CD1c-positive myeloid dendritic cell (primary cell): ENCODE results near the gene ATP1A3.
"Not testable (repeated sequence)": the region's sequence is repeated elsewhere in the genome, so short reads cannot be mapped to it uniquely, and the experiment has no call there.

Experiments used
- DNase-seq: peaks from one replicate; pipeline ENCODE4 v3.0.0-alpha.2; 2016; ENCODE audit errors: extremely low spot score

ATP1A3 gene

DNA sequence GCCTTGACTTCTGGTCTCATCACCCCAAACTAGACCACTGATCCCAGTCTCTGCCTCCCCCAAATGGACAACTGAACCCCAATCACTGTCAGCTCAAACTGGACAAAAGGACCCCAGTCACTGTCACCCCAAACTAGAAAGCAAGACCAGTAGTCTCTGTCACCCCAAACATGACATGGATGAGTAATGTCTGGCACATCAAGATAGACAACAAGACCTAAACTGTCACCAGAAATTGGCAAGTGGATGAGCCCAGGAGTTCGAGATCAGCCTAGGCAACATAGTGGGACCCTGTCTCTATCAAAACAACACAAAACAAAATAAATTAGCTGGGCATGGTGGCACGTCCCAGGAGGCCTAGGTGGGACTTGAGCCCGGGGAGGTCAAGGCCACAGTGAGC is 46.9 kb downstream of the ATP1A3 start:
- no peak for DNase-seq

DNA sequence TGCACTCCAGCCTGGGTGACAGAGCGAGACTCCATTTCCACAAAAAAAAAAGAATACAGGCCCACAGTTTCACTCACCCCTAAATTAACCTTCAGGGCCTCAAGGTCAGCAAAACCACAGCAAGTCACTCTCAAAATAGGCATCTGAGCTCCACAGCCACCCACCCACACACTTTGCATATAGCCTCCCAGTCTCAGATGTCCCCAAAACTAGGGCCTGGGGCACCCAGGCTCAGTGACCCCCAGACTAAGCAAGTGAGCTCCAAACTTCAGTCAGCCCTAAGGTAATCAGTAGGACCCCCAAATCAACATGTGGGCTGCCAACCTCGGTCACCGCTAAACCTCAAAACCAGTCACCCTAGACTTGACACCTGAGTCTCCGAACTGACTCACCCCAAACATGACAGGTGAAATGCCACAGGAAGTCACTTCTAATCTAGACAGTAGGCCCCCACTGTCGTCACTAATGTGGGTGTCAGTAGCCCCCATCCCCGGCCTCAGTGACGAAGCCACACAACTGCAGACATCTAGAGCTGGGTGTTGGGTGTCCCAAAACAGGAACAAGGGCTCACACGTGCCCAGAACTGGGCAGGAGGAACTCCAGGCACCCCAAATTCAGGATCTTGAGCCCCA is 48.8 kb downstream of the ATP1A3 start:
- peak; percentile 64 for DNase-seq

DNA sequence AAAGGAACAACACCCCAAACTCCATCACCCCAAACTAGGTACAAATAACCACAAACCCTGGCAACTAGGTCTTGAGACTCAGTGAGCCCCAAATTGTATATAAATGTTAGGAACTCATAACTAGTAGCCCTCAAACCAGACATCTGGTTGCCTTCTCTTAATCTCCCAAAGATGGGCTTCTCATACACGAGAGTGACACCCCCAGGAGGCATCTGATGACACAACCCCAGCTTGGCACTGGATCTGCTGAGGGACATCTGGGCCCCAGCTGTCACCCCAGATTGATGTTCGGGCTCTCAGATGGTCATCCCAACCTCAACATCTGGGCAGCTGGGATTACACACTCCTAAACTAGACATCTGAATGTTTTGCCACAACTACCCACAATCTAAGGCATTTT is 49.7 kb downstream of the ATP1A3 start:
- no peak for DNase-seq

DNA sequence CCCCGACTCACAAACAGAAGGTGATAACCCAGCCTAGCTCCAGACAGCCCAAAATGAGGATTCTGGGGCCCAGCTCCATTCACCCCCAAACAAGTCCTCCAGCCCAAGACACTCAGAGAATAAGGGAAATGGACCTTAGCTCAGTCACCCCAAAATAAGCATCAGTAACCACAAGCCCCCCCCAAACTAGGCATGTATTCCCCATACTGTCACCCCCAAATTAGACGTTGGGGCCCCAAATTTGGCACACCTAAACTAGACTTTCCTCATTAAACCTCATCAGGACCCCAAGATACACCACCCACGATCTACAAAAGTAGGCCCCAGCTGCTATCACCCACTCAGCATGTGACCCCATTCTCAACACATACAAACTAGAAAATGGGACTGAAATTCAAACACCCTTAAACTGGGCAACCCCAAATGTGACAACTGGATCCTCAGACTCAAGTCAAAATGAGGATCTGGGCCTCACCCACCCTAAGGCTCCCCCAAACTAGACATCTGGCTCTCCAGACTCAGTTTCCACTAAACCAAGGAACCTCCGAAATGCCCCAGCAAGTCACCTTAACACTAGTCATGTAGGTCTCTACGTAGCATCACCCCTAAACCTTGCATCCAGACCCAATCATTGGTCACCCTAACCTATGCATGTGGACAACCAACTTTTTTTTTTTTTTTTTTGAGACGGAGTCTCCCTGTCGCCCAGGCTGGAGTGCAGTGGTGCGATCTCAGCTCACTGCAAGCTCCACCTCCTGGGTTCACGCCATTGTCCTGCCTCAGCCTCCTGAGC is 52.4 kb downstream of the ATP1A3 start:
- no peak for DNase-seq

DNA sequence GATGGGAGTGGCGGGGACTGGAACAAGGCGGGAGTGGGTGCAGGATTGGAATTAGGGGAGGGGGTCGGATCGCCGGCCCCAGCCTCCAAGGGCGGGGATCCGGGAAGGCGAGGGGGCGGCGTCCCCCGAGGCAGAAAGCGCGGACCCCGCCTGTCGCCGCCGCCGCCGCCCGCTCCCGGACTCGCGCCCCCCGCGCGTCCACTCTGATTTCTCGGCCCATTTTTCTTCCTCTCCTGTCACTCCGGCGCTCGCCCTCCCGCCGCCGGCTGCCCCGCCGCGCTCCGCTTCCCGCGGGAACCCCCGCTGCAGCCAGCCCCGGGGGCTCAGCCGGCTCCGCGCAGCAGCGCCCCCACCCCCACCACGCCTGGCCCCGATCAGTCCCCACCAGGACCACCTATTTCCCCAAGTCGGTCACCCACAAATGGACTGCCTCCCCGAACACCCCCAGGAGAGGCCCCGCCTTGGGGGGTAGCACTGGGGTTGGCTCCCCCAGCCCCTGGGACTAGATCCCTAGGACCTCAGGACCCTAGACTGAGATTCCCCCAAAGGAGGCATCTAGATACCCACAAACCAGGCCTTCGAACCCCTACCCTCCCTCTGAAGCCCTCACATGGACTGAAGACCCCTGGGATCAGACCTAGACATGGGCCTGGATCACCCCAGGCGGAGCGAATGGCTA is 53.2 kb downstream of the ATP1A3 start:
- no peak for DNase-seq

DNA sequence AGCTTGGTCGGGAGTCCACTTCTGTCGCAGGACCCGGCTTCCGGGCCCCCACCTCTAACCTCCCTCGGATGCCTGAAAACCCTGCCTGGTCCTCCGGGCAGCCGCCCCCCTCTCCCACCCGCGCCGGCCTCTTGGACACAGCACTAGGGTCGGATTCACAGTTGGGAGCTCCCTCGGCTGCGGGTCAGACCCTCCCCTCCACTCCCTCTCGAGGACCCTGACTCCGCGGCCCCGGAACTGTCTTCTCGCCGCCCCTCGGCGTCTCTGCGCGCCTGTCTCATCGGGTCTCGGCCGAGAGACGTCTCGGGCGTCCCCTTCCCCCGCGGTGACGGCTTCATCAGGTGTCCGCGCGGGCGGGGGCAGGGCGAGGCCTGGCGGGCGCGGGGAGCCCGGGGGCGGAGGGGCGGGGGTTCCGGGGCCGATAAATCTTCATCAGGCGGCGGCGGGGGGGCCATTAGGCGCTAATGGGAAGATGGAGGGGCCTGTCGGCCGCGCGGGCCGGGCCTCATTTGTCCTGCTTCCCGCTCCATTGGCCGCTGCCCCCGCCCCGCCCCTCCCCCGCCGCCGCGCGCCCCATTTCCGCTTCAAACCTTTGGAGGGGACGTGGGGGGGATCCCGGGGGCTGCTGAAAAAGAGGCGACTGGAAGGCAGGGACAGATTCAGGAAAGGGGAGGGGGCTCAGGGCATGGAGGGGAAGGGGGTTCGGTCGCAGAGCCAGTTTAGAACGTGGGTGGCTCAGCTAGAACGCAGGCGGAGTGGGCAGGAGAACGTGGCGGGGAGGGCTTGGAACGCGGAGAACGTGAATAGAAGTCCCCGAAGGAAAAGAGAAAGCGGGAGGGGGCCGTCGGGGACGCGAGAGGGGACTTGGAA is 53.9 kb downstream of the ATP1A3 start:
- DNase-seq = peak; percentile 23

DNA sequence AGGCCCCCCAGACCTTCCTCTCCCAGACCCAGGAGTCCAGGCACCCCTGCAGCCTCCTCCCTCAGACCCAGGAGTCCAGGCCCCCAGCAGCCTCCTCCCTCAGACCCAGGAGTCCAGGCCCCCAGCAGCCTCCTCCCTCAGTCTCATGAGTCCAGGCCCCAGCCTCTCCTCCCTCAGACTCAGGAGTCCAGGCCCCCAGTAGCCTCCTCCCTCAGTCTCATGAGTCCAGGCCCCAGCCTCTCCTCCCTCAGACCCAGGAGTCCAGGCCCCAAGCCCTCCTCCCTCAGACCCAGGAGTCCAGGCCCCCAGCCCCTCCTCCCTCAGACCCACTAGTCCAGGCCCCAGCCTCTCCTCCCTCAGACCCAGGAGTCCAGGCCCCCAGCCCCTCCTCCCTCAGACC is 54.8 kb downstream of the ATP1A3 start:
- DNase-seq = not testable (repeated sequence)

DNA sequence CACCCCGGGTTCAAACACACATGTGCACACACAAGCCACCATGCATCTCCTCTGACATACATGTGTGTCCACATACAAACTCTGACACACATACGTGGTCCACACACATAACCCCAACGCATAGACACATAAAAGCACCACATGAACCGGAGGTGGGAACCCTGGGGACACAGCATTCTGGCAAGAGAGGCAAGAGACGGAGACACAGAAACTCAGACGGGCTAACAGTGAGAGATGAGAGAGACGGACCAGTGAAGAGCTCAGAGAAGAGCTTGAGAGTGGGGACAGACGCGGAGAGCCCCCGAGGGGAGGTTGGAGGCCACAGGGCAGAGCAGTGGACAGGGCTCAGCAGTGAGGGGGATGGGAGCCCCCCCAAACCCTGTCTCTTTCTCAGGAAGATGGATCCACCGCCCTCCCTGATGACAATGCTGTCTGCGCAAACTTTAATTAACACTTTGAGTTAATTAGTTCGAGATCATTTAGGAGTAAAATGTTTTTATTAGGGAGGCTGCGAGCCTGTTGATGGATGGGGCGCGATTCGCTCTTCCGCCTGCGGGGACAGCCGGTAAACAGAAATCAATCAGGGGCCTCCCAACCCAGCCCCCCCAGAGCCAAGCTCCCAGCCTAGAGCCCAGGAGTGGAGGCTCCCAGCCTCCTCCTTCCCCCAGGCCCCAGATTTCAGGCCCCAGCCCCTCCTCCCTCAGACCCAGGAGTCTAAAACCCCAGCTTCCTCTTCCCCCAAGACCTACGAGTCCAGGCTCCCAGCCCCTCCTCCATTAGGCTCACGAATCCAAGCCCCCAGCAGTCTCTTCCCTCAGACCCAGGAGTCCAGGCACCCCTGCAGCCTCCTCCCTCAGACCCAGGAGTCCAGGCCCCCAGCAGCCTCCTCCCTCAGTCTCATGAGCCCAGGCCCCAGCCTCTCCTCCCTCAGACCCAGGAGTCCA is 56.2 kb downstream of the ATP1A3 start:
- no peak for DNase-seq

DNA sequence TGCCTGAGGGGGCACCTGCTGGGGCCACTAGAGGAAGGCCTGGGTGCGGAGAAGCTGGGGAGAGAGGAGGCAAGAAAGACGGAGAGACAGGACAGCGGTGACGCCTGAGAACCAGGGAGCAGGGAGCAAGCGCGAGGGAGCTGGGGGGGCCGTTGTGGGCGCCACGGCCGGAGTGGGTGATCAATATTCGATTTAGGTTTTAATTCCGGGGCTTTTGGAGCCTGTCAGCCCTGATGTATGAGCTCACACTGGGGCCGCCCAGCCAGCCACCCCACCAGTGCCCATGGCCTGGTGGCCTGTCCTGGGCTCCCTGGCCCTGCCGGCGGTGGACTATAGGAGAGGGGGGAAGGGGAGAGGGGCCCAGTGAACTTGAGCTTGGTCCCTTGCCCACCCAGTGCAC is 57.1 kb downstream of the ATP1A3 start:
- DNase-seq = no peak

DNA sequence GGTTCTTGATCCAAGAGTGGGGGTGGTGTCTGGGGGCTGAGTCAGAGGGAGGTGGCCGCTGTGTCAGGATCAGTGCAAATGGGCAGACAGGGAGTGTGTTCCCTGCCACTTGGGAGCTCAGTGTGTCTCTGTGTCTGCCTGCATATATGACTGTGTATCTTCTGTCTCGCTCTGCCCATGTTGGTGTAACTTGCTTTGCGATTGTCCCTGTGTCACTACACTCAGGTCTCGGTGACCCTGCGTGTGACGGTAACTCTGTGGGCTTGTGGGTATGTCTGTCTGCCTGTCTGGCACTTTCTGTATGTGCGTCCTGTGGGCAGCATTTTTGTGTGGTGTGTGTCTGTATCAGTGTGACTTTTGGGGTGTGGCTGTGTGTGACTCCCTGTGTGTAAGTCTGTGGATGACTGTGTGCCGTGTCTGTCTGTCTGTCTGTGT is 57.6 kb downstream of the ATP1A3 start:
- no peak for DNase-seq

DNA sequence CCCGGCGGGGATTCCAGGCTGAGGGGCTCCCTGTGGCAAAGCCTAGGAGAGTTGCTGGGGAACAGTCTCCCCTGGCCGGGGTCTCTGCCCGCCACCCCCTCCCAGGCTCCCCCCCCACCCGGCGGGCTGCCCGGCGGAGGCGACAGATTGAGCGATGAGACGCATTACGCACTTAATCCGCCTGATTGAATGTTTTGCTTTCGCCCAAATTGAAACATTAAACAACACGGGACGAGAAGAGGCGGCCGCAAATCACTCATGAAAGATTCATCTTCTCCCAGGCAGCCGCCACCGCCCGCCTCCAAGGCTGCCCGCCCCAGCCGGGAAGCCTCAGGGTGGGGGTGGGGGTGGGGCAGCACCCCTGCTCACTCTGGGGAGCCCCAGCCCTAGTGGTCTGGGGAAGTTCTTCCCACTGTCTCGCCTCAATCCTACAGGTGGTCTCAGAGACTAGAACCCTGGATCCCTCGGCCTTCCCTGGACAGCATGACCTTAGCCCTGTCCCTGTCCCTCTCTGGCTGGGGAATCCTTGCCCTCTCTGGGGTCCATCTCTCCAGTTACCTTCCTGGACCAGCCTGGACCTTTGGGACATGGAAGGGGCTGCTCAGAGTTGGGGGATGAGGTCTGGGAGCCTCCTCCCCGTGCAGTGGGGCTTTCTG is 58.1 kb downstream of the ATP1A3 start:
- DNase-seq = no peak

DNA sequence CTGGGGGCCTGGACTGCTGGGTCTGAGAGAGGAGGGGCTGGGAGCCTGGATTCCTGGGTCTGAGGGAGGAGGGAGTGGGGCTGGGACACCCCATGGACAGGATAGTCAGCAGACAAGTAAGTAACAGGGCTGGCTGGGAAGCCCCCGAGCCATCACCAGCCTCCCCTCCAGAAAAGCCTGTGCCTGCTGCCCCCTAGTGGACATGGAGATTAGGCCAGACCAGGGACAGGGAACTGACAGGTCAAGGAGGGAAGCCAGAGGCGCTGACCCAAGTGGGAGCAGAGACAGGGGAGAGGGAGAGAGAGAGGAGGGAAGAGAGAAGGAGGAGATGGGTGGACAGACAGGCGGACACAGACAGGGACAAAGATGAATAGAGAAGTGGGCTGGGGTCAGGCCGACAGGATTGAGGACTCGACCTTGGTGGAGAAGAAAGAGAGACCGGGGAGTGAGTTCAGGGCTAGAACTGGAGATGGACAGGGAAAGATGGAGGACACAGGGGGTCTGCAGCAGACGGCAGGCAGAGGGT is 59.1 kb downstream of the ATP1A3 start:
- DNase-seq = peak; percentile 75

DNA sequence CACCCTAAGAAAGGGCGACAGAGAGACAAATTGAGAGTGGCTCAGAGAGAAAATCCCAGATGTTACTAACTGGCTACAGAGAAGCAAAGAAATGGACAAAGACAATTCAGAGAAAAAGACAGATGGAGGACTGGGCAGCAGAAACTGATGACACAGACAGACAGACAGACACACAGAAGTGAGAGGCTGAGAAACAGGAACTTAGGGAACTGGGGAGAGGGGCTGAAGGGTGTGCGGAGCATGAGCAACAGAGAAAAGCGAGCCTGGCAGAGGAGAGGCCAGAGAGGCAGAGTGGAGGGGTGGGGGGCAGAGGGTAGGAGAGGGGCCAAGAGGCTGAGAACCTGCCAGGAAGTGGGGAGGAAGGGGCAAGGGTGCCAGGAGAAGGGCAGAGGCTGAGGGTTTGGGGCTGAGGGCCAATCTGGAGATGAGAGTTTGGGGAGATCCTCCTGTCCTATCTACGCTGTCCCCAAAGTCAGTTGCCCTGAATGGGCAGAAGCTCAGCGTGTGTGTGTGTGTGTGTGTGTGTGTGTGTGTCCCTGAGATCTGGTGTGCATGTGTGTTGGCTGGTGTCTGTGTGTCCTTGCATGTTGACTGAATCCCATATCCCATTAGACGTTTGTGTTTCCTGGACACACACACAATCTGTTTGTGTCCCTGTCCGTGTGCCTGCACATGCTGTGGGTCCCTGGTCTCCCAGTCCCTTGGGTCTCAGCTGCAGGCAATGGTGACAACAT is 60.2 kb downstream of the ATP1A3 start:
- no peak for DNase-seq

DNA sequence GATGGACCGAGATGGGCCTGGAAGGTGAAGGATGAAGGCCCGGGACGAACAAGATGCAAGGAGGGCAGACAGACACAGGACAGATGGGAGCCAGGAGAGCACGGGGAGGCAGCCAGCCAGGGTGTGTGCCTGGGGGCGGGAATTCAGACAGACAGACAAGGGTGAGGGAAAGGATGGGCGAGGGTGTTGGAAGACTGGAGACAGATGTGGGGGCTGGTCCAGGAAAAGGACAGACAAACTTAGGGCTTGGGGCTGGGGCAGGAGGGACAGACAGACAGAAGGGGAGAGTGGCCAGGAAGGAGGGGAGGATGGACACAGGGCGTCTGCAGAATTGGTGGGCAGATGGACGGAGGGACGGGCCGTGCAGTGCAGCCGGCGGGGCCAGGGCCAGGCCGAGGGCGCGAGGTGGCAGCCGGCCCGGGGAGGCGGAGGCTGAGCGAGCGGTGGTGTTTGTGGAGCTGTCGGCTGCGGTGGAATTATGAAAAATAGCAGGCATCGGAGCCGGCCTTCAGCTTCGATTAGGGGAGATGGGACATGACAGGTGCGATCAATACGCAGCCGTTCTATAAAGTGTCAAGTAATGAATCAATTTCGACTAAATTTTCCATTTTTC is 61.2 kb downstream of the ATP1A3 start:
- no peak for DNase-seq

DNA sequence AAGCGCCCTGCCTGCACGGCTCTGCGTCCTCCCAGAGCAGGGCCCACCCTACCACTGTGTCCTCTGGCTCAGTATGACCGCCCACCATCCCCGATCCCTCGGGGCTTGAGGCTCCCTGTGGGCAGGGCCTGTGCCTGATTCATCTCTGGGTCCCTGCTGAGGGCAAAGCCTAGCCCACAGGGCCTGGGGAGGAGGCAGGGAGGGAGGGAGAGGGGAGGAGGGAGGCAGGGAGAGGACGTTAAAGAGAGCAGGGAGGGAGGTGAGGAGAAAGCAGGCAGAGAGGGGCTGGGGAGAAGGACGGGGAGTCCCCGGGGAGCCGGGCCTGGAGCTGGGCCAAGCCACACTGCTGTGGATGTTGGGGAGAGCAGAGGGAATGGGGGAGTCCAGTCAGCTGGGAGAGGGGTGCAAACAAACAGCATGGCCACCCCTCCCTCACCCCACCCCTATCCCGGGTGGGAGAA is 61.7 kb downstream of the ATP1A3 start:
- DNase-seq = no peak

DNA sequence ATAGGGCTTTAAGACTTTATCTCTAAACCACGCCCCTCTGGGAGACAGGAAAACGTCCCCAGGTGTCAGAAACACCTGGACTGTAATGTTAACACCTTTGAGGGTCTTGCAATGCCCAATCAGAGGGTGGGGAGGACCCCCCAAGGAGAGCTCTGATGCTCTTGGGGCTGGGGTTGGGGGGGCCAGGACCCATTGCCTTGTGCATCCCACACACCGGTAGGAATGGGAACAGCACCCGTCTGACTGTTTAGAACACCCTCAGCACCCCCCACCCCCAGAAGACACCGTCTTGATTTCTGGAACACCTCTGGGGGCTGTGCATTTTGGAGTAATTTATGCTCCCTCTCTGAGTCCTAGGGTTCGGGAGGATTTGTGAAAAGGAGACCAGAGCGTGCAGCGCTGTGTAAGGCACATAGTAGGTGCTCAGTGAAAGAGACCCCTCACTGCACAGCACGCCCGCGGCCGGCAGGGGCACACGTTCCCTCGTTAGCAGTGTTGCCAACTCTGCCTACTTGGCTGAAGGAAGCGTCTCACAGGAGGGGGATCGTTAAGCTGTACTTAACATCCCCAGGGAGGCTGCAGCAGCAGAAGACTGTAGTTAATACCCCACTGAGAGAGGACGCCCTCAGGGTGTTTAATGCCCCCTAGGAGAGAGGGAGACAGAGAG is 63.0 kb downstream of the ATP1A3 start:
- DNase-seq = no peak

DNA sequence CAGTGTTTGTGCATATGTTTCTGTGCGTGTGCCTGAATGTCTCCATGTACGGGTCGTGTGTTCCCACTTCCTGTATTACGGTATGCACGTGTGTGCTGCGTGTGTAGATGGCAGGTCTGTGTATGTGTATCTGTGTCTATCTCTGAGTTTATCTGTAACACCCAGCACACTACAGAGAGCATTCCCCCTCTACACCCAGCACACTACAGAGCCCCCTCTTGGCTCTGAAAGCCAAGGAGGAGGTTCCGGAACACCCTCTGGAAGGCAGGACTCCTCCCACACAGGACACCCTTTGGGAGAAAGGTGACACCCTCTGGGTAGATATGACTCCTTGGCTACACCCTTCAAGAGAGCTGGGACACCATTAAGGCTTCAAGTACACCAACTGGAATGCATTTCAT is 63.7 kb downstream of the ATP1A3 start:
- DNase-seq = no peak

DNA sequence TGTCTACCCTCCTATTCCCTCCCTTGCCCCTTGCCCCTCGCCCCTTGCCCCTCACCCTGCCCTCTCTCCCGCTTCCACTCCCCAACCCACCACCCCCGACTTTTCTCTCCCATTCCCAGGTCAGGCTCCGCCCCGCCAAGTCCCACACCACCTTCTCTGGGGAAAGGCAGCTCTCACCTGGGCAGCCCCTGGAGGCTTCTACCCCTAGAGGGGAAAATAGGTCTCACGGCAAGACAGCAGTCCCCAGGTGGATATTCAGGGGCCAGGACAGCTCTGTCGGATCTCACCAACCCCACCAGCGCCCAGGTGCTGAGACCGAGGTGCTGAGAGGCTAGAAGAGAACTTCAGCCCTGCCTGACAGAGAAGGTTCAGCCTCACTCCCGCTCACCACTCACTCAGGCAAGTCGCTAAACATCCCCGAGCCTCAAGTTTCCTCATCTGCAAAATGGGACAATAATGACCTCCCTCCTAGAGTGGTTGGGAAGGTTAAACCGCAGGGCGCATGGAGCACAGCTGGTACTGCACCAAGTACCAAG is 64.4 kb downstream of the ATP1A3 start:
- DNase-seq = no peak
